SK-N-SH treated with all-trans-retinoic acid at 6 μM for 48 hours (cell line): ENCODE results near the gene KLHDC7A.

ENCODE experiments used
- ARNTL ChIP-seq: fragments of 450-650 bp; formaldehyde crosslinking; IDR thresholded peaks from 2 replicates; pipeline ENCODE4 v1.5.0; 2020; ENCODE audit warnings: low read depth, mild to moderate bottlenecking, moderate library complexity, borderline replicate concordance
- BACH2 ChIP-seq: fragments of 250-450 bp; sonication (Bioruptor Pico); IDR thresholded peaks from 2 replicates; pipeline ENCODE4 v1.9.0; 2021; ENCODE audit warnings: mild to moderate bottlenecking, borderline replicate concordance
- CREB5 ChIP-seq: fragments of 250-450 bp; sonication (Bioruptor Pico); IDR thresholded peaks from 2 replicates; pipeline ENCODE4 v1.5.1; 2020; ENCODE audit warnings: low read depth, mild to moderate bottlenecking, moderate library complexity
- PATZ1 ChIP-seq: fragments of 250-450 bp; sonication (Bioruptor Pico); IDR thresholded peaks from 2 replicates; pipeline ENCODE4 v1.8.0; 2020; ENCODE audit warnings: mild to moderate bottlenecking, moderate library complexity, borderline replicate concordance
- RARB ChIP-seq: fragments of 250-450 bp; sonication (Bioruptor Pico); IDR thresholded peaks from 2 replicates; pipeline ENCODE4 v1.8.0; 2021; ENCODE audit warnings: mild to moderate bottlenecking, moderate library complexity
- ZC3H10 ChIP-seq: fragments of 250-450 bp; sonication (Bioruptor Pico); IDR thresholded peaks from 2 replicates; pipeline ENCODE4 v1.5.1; 2021; ENCODE audit warnings: mild to moderate bottlenecking, moderate library complexity
- ZFP30 ChIP-seq: fragments of 450-650 bp; formaldehyde crosslinking; IDR thresholded peaks from 2 replicates; pipeline ENCODE4 v1.5.0; 2022; ENCODE audit warnings: mild to moderate bottlenecking, moderate library complexity
- ZNF565 ChIP-seq: fragments of 450-650 bp; formaldehyde crosslinking; conservative IDR thresholded peaks from 2 replicates; pipeline ENCODE4 v1.5.0; 2020; ENCODE audit warnings: low read depth, mild to moderate bottlenecking, moderate library complexity
- ZNF70 ChIP-seq: fragments of 450-650 bp; formaldehyde crosslinking; IDR thresholded peaks from 2 replicates; pipeline ENCODE4 v1.5.0; 2020; ENCODE audit warnings: mild to moderate bottlenecking, moderate library complexity

- TF ChIP-seq ZFP30 (CRISPR knock-in tag): no peak
- no peak for TF ChIP-seq ZNF70 (CRISPR knock-in tag)
- TF ChIP-seq ZC3H10 (CRISPR knock-in tag): no peak
- no peak for TF ChIP-seq ARNTL (CRISPR knock-in tag)
- no peak for TF ChIP-seq BACH2 (CRISPR knock-in tag)
- TF ChIP-seq CREB5 (CRISPR knock-in tag): no peak
- no peak for TF ChIP-seq RARB
- TF ChIP-seq ZNF565 (CRISPR knock-in tag): no peak
- no peak for TF ChIP-seq PATZ1
Observed at GRCh38 chr1:18489417-18490143, 8.8 kb downstream of the KLHDC7A start.
